NCI-H82 treated with DMSO at 0.1 percent for 48 hours (cell line): ENCODE measurements around the gene TM4SF20.

Experiments
- DNase-seq: peaks from one replicate; lab custom pipeline; 2025; ENCODE audit not compliant: unreplicated experiment; lab: John Stamatoyannopoulos, UW

TM4SF20 gene

DNA sequence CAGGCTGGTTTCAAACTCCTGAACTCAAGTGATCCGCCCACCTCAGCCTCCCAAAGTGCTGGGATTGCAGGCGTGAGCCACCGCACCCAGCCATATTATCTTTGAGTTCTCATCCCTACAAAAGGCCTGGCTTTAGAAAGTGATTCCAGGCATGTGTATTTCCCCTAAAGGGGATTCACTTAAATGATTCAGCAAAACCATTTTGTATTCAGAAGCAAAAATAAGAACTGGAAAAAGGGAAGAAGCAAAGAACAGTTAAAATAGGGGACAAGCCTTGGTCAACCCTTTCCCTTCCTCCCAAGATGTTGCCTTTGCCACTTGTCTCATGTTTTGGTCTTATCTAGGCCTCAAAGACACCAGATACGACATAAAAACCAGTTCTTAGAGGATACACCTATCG lies 10.5 kb downstream of the TM4SF20 start:
- DNase-seq: no peak

DNA sequence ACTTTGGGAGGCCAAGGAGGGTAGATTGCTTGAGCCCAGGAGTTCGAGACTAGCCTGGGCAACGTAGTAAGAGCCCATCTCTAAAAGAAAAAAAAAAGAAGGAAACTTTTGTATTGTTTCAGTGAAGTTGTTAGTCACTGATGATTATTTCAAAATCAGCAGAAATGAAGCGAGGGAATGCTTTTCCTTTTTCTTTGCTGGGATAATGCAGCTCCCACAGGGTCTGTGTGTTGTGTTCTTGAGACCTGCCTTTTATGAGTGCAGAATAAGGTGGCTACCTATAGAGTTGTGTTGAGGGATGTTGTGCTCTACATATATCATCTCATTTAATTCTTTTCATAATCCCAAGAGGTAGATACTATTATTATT lies 11.7 kb downstream of the TM4SF20 start:
- no peak for DNase-seq

DNA sequence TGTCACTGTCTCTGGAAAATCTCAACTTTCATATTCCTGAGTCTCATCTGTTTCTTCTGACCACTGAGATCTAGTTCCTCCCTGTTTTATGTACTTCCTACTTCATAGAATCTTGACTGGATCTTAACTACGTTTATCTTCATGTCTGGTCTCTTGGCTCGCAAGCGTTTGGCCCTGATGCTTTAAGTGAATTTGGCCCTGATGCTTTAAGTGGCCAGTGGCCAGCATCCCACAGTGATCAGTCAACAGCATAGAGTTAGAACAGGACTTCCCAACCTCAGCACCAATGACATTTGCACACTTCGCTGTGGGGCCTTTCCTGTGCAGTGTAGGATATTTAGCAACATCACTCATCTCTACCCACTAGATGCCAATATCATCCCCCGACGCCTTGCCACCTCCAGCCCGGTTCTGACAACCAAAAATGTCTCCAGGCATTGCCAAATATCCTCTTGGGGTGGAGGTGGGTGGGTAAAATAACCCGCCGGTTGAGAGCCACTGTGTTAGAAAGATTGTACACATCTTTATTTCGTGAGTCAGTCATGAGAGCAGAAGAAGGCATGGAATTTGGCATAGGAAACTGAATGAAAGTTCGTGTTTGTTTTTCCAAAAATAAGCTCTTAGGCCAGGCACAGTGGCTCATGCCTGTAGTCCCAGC lies 12.2 kb downstream of the TM4SF20 start:
- no peak for DNase-seq

DNA sequence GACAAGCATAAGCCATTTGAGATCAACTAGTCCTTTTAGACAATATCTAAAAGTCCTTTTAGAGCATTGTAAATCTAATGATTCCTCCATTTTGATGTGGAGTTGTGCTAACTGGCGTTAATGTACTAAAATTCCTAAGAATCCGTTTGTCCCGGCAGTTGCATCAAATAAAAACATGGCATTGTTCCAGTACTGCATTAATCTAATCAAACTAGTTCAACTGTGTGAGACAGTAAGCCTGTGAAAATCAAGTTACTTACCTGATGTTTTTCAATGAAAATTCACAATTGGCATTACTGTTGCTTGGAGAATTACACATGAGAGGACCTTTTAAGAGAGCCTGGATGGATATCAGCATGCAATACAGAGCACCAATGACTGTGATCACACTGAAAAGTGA lies 13.3 kb downstream of the TM4SF20 start:
- no peak for DNase-seq

DNA sequence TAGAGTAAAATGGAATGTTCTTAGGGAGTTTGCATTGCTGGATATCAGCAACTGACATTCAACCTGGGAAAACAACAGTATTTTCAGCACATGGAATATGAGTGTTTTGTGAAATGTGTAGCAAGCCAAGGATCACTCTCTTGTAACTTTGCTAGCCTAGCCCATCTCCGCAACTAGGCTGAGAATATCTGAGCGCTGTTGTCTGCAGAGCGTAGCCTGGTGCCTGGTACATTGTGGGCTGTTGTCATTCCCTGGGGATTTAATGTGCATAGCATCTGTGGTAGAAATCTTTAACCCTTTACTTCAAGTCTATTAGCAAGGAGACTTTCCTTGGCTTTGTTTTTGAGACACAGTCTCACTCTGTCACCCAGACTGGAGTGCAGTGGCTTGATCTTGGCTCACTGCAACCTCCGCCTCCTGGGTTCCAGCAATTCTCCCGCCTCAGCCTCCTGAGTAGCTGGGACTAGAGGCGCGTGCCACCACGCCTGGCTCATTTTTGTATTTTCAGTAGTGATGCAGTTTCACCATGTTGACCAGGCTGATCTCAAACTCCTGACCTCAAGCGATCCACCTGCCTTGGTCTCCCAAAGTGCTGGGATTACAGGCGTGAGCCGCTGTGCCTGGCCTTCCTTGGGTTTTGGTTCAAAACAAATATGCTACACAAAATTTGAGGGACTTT lies 14.4 kb downstream of the TM4SF20 start:
- peak; percentile 47 for DNase-seq

DNA sequence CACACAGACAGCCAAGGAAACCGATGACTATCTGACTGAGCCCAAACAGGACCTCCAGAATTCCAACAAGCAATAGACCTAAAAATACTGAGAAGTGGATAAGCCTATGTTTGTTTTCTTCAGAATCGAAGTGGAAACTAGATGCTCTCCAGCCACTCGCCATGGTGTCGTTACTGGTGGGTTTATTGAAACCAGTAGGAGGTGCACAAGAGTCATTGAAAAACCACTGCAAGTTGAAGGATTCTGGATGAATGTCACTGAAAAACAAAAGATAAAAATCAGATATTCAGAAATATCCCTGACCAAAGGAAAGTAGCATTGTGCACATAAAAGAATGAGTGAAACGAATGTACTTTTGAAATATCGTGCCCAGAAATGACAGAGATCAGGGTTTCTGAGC lies 15.3 kb downstream of the TM4SF20 start:
- no peak for DNase-seq

DNA sequence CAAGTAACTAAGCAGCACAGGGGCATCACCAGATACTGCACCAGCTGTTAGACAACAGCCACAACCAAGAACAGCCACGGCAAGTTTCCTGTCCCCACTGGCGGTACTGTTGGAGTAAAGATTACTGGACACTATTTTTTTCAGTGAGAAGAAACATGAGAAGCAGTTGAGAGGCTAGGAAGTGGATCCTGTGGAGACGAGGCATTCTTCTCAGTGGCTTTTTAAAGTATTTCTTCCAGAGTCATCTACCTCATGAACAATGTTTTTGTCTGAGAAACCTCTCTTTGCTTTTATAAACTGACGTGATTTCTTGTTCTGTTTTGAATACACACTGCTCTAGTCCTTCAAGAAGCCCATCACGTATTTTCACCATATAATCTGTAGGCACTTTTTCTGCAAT lies 18.8 kb downstream of the TM4SF20 start:
- no peak for DNase-seq

DNA sequence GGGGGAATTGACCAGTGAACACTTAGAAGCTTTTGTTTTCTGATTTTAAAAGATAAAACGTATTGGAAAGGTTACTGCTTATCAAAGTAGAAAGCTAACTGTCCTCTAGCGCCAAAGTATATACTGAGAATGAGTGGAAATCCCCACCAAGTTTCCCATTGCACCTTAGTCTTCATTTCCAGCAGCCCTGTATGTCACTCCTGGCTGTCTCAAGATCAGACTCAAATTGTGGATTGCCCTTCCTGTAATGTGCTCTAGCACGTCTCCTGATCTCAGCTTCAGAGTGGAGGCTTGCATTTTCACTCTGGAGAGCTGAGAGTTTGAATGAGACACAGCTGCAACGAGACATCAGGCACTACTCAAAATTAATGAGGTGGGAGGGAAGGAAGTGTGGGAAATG lies 27.5 kb downstream of the TM4SF20 start:
- DNase-seq: no peak

DNA sequence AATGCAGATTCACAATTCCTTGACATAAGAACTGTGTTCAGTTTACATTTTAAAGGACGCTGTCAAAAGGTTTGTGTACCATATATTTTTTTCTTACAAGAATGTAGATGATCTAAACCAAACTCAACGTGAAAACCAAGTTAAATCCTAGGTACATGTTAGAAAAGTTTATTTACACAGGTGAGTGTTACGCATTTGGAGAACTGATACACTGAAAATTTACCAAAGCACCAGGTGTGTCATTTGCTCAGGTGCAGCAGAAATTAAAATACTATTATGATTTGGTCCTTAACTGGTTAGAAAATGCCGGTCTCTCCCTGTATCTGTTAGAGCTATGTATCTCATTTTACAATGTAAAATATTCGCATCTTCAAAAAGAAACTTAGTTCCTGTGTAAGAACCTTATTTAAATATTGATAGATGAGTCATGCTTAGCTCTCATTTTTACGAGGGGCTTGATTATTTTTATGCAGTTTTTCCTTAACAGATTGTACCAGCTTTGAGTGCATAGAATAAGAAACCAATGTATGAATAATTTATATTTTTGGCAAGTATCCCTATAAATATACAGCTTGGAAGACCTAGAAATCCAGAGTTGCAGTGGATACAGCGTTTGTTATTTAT lies 29.0 kb downstream of the TM4SF20 start:
- DNase-seq: no peak

DNA sequence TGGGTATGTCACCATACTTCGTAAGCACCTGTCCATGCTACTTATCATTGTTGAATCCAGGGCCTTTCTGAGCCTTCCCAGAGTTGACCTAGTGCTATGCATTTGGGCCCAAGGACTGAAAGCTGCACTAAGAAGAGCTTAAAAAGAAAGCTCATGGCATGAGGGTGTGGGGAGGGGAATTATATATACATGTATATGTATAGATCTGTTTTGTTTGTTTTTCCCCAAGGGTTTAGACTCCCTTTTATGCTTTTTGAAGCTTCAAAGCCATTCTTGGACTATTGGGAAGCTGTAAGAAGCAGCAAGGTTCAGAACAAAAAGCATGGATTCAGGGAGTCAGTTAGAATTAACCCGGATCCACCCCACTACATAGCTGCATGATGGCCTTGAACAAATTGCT lies 30.8 kb downstream of the TM4SF20 start:
- DNase-seq: no peak

DNA sequence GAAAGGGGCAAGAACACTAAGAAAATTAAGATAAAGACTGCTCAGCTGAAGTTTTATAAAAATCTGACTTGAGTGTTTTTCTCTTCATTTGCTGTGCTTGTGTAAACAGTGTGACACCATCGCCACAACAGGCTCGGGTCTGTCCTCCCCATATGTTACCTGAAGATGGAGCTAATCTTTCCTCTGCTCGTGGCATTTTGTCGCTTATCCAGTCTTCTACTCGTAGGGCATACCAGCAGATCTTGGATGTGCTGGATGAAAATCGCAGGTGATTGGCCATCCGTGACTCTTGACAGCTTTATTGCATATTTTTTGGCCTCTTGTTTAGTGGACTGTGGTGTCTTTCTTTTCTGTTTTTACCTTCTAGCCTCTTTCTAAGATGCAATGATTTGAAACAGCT lies 32.0 kb downstream of the TM4SF20 start:
- DNase-seq: no peak

DNA sequence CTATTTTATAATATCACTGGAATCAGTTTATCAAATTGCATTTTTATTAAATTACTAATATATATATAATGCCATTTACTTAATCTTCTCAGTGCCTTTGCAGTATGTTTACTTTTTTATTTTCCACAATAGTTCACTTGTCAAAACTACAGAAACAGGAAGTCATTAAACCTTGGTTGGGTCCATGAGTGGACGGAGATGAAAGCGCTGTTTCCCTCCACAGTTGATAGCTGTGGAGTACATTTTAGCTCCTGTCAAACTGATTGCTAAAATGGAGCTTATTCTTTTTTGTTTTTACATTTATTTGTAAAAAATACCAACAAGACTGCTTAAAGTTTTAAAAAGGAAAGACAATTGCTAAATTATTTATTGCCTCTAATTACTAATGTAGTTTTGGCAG lies 34.9 kb downstream of the TM4SF20 start:
- DNase-seq: no peak

DNA sequence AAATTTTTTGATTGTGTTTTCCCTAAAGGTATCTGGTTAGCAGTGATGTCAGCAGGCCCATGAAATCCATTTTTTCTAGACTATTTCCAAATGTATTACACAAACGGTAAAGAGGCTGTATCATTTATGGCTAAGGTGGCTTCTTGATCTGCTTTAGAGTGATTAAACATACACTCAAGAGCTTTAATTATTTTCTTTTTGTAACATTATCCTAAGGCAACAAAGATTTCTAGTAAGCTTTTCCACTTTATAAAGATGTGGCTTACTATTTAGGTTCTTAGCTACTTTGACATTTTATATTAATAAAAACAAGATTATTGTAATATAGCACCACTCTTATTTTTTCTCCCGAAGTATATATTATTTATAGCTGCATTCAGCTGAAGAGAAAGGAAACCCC lies 37.6 kb downstream of the TM4SF20 start:
- no peak for DNase-seq

DNA sequence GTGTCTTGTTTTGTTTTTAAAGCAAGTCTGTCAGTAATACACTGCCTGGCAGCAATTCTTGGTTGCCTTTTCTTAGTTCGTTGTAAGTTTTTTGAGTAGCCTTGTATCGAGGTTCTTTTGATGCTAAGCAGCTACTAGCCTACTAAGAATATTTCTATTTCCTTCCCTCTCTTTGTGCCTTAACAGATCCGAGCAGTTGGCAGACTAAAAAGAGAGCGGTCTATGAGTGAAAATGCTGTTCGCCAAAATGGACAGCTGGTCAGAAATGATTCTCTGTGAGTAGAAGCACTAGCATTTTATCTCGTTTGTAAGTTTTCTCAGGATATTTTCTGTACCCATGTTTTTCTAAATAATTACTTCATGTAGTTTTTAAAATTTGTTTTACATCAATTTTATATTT lies 39.0 kb downstream of the TM4SF20 start:
- DNase-seq: no peak

DNA sequence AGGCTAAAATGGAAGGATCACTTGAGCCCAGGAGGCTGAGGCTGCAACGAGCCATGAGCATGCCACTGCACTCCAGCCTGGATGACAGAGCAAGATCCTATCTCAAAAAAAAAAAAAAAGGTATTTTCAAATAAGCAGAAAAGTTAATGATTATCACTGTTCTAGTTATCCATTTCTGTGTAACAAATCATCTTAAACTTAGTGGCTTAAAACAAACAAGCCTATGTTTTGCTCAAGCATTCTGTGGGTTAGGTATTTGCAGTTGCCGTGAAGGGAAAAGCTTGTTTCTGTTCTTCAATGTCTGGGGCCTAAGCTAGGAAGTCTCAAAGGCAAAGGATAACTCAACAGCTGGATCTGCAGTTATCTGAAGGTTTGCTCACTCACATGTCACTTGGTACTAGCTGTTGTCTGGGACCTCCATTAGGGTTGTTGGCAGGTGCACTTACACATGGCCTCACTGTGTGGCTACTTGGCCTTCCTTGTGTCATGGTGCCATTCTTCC lies 40.0 kb downstream of the TM4SF20 start:
- no peak for DNase-seq

DNA sequence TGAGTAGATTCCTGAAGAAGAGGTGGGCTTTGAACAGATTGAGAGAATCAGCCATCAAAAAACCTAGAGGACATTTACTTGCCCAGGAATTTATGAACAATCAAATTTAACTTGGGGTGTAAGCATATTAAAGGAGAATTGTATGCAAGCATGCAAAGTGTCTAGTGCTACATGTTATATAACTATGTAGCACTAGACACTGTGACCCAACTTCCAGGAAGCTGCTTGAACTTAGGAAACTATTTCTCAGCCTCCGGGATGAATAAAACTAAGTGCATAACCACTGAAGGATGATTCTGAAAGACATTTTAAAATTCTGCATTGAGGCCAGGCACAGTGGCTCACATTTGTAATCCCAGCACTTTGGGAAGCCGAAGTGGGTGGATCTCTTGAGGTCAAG lies 41.7 kb downstream of the TM4SF20 start:
- no peak for DNase-seq

DNA sequence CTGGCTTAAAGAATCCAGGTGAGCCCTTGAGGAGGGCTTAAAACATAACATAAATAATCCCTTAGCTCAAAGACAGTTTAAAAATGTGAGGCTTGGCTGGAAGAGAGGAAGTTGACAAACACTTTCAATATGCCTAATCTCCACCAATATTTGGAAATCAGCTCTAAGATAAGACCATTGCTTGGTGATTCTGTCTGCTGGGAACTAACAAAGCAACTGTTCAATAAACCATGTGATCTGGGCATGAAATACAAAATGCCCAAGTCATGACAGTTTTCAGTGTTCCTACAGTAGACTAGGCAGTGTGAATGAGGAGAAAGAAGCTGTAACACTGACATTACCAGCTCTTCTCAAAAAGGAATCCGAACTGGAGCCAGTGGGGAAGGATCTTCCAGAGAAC lies 43.4 kb downstream of the TM4SF20 start:
- DNase-seq: no peak

DNA sequence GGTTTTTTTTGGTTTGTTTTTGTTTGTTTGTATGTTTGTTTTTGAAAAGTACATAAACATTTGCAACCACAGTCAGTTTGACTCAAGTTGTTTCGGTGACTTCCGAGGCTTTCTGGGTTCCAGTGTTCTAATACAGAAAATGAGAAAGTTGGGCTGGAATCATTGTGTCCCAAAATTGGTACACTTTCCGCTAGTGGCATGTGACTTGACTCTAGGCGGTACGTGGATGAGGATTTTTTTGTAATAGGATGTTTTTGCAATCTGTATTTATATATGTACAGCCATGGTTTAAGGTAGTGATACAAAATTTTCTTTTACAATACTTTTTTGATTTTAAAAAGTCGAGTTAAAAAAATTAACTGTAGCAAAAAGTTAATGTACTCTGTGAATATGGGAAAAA lies 52.3 kb downstream of the TM4SF20 start:
- no peak for DNase-seq

DNA sequence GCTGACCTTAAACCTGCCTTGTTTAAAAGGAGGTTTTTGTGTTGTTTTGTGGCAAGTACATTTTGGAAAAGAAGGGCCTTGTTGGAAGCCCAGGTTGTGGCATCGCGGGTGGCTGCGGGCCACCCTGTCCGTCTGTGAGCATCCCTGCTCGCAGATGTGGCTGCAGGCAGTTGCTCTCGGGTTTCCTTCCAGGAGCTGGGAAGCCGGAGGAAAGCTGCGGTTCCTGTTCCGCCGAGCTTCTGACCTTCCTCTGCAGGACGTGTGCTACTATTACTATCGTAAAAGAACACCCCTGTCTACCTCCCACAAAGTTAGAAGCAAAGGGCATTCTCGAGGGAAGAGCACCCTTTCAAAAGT lies 53.3 kb downstream of the TM4SF20 start:
- DNase-seq: peak; percentile 19

DNA sequence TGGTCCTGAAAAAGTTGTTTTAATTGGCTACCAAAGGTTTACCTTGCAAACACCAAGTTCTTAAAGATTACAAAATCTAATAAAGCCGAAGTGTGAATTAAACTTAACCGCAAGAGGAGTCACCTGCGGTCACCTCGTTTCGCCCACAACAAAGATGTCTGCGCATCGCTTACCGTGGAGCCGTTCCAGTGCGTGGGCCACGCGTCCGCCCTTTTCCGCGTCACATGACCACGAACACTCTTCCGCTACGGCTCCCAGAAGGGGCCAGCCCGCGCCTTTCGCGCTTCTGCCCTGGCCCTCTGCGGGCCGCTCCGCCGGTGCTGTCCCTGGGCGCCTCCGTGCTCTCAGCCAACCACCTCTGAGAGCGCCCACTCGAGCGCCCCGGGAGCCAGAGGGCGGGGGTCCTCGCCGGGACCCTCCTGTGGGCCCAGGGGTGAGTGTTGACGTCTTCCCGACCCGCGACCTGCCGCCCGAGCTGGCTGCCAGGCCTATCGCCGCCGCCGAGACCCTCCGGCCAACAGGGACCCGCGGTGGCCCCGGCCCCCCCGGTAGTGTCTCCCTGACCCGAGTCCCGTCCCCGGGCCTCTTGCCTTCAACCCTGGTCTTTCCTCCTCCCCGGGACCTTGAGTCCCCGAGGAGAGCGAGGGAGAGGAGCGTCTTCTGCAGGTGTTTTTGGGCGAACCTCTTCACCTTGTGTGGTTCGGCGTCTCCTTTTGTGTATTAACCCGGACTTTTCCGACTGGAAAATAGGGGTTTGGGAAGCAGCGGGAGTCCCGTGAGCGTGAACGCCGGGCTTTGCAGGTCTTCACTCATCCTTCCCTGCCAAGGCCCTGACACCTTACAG lies 53.9 kb downstream of the TM4SF20 start, which contains the start of gene MFF:
MFF (plus strand) TSS at position 257 of the 844 bp plus-strand sequence. CDS start 5,415 bp downstream, outside the sequence.
- peak; percentile 82 for DNase-seq

DNA sequence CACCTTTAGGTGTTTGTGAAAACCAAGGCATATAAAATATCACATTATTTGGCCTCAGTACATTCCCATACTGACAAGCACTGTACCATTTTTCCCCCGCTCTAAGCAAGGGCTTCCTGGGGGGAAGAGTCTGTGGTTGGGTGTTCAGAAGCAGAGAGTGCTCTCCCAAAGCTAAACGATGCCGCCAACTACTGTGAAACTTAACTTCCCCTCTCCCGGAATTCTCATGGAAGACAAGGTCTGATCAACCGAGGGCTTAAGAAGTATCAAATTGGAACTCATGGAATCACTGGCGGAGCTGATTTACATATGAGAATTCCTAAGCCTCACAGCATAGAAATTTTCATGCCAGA lies 54.5 kb downstream of the TM4SF20 start:
- peak; percentile 46 for DNase-seq

DNA sequence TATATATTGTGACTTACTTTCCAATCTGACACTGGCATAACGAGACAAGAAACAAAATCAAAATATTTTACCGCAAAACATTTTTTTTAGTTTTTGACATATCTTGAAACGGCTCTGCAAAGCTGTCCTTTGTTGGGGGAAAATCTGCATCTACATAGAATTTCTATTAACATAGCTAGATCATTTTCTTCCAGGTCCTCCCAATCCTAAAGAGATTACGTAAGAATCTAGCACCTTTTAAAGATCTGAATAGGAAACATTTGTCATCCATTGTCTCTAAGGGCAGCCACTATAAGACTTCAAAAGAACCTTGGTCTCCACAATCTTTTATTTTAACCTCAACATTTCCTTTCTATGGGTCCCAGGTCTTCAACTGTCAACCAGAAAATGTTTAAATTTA lies 55.3 kb downstream of the TM4SF20 start:
- DNase-seq: no peak
